ENCODE data around the gene OPRL1. TPM values are rescaled to one million over a fixed set of nuclear protein-coding genes. Genes with fewer than 3 reads are reported as not detected.
"Not testable (repeated sequence)": the region's sequence is repeated elsewhere in the genome, so short reads cannot be mapped to it uniquely, and the experiment has no call there.

The OPRL1 gene
- total RNA-seq, 1 experiment from 2014 or later, result 0.59 TPM

DNA sequence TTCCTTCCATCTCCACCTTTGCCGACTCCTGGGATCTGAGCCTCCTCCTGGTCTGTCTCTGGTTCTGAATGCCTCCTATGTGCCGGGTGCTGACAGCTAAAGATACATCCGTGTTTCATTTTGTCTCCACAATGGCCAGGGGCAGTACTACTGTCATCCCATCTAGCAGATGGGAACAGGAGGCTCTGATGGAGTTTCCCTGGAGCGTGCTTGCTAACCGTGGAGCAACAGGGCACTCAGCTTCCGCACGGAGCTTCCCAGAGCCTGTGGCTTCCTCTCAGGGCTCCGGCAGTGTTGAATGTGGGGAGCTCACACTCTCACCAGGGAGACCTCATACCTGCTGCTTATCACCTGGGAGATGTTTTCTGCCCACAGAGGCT, 39.4 kb downstream of the OPRL1 start:
- BruUV-seq (replicated peaks), result no TSS peak
- no peaks in the 10 kb centered on the region for H3K36me3 ChIP-seq (ENCODE audit: control insufficient read depth, insufficient read depth, low read length)
- Mint-ChIP-seq H3K27ac (ENCODE audit: unreplicated experiment) (no peak overlapping the region), H3K4me1 (ENCODE audit: low read depth, unreplicated experiment) (no peaks in the 10 kb centered on the region), H3K27me3 (ENCODE audit: insufficient read depth, unreplicated experiment) (peaks cover 14% of the 10 kb centered on the region), H3K36me3 (ENCODE audit: insufficient read depth, unreplicated experiment) (peaks cover 7% of the 10 kb centered on the region), H3K9me3 (ENCODE audit: unreplicated experiment) (no peaks in the 10 kb centered on the region), H3K4me3 (ENCODE audit: unreplicated experiment) (no peak overlapping the region)
- H3K4me1 ChIP-seq, result no peaks in the 10 kb centered on the region
- DNase-seq, result peak in 1 of 2 experiments; percentile 59
- CTCF ChIA-PET, result interaction anchor here (0.8 to 4.1 kb wide), 7 partner anchors 8 to 80 kb away, joined by 3 to 51 read pairs (median 13); partner anchors contain the start of genes LKAAEAR1 and TCEA2
- POLR2A ChIA-PET, result no interaction called here
- no peaks in the 10 kb centered on the region; the same call in 1 of the 2 replicates for H3K9me3 ChIP-seq
- TF ChIP-seq, protein P1, sequence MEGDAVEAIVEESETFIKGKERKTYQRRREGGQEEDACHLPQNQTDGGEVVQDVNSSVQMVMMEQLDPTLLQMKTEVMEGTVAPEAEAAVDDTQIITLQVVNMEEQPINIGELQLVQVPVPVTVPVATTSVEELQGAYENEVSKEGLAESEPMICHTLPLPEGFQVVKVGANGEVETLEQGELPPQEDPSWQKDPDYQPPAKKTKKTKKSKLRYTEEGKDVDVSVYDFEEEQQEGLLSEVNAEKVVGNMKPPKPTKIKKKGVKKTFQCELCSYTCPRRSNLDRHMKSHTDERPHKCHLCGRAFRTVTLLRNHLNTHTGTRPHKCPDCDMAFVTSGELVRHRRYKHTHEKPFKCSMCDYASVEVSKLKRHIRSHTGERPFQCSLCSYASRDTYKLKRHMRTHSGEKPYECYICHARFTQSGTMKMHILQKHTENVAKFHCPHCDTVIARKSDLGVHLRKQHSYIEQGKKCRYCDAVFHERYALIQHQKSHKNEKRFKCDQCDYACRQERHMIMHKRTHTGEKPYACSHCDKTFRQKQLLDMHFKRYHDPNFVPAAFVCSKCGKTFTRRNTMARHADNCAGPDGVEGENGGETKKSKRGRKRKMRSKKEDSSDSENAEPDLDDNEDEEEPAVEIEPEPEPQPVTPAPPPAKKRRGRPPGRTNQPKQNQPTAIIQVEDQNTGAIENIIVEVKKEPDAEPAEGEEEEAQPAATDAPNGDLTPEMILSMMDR (IDR thresholded peaks at IDR 0.05; ENCODE audit: insufficient read depth in 1 of 2, low read depth in 1 of 2, low read length in 1 of 2, severe bottlenecking in 1 of 2, unreplicated experiment in 1 of 2), result no peak
- intact Hi-C loops (cut with micrococcal nuclease; ENCODE audit: unreplicated experiment), result no loop called here
- H3K27me3 ChIP-seq (replicated peaks; ENCODE audit: control insufficient read depth, insufficient read depth, low read length), result no peaks in the 10 kb centered on the region
- no peak overlapping the region for H3K4me3 ChIP-seq (ENCODE audit: low read depth, low read length)

- Mint-ChIP-seq H3K4me3 (ENCODE audit: unreplicated experiment) (no peak overlapping the region), H3K27me3 (ENCODE audit: insufficient read depth, unreplicated experiment) (peaks cover 14% of the 10 kb centered on the region), H3K4me1 (ENCODE audit: low read depth, unreplicated experiment) (no peaks in the 10 kb centered on the region), H3K27ac (ENCODE audit: unreplicated experiment) (peak overlapping the region; percentile 44), H3K9me3 (ENCODE audit: unreplicated experiment) (no peaks in the 10 kb centered on the region), H3K36me3 (ENCODE audit: insufficient read depth, unreplicated experiment) (peaks cover 7% of the 10 kb centered on the region)
- no peak overlapping the region for H3K4me3 ChIP-seq (ENCODE audit: low read depth, low read length)
- no peaks in the 10 kb centered on the region for H3K4me1 ChIP-seq
- H3K27me3 ChIP-seq (replicated peaks; ENCODE audit: control insufficient read depth, insufficient read depth, low read length), result no peaks in the 10 kb centered on the region
- DNase-seq, result peak in 1 of 2 experiments; percentile 55
- no peaks in the 10 kb centered on the region for H3K36me3 ChIP-seq (ENCODE audit: control insufficient read depth, insufficient read depth, low read length)
- H3K9me3 ChIP-seq, result no peaks in the 10 kb centered on the region; the same call in 1 of the 2 replicates
- intact Hi-C loops (cut with micrococcal nuclease; ENCODE audit: unreplicated experiment), result loop anchor here (1.0 to 5.0 kb wide), 8 partner anchors 18 to 581 kb away; partner anchors contain the start of gene PRPF6
- TF ChIP-seq, protein P1 (IDR thresholded peaks at IDR 0.05; ENCODE audit: insufficient read depth in 1 of 2, low read depth in 1 of 2, low read length in 1 of 2, severe bottlenecking in 1 of 2, unreplicated experiment in 1 of 2), result no peak
- POLR2A ChIA-PET, result no interaction called here
- BruUV-seq (replicated peaks), result no TSS peak
- CTCF ChIA-PET, result interaction anchor here (0.5 to 4.1 kb wide), 18 partner anchors 9 to 1794 kb away, joined by 3 to 51 read pairs (median 4); partner anchors contain the start of genes LKAAEAR1, OPRL1, PRPF6 and RGS19
Measured at GRCh38 chr20:64119681-64120341, 39.9 kb downstream of the OPRL1 start.

DNA sequence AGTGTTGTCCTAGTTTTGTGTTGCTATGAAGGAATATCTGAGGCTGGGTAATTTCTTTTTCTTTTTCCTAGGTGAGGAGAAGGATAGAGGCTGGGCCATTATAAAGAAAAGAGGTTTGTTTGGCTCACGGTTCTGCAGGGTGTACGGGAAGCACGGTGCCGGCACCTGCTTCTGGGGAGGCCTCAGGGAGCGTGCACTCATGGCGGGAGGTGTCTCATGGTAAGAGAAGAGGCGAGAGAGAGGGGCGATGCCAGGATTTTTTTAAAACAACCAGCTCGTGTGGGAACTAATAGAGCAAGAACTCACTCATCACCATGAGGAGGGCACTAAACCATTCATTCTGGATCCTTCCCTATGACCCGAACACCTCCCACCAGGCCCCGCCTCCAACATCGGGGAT, 41.7 kb downstream of the OPRL1 start:
- Mint-ChIP-seq H3K27ac (ENCODE audit: unreplicated experiment) (no peak overlapping the region), H3K36me3 (ENCODE audit: insufficient read depth, unreplicated experiment) (peaks cover 7% of the 10 kb centered on the region), H3K9me3 (ENCODE audit: unreplicated experiment) (no peaks in the 10 kb centered on the region), H3K27me3 (ENCODE audit: insufficient read depth, unreplicated experiment) (peaks cover 14% of the 10 kb centered on the region), H3K4me3 (ENCODE audit: unreplicated experiment) (no peak overlapping the region), H3K4me1 (ENCODE audit: low read depth, unreplicated experiment) (no peaks in the 10 kb centered on the region)
- BruUV-seq (replicated peaks), result no TSS peak
- H3K27me3 ChIP-seq (replicated peaks; ENCODE audit: control insufficient read depth, insufficient read depth, low read length), result no peaks in the 10 kb centered on the region
- intact Hi-C loops (cut with micrococcal nuclease; ENCODE audit: unreplicated experiment), result loop anchor here (2.0 to 5.0 kb wide), 2 partner anchors 101 to 583 kb away; no protein-coding TSS in a partner anchor
- ChIA-PET POLR2A (no interaction called here), CTCF (interaction anchor here (0.7 to 4.1 kb wide), 10 partner anchors 10 to 517 kb away, joined by 3 to 51 read pairs (median 6); partner anchors contain the start of genes LKAAEAR1, PRPF6 and SAMD10)
- H3K4me1 ChIP-seq, result no peaks in the 10 kb centered on the region
- H3K9me3 ChIP-seq, result no peaks in the 10 kb centered on the region; the same call in 1 of the 2 replicates
- TF ChIP-seq, protein P1 (IDR thresholded peaks at IDR 0.05; ENCODE audit: insufficient read depth in 1 of 2, low read depth in 1 of 2, low read length in 1 of 2, severe bottlenecking in 1 of 2, unreplicated experiment in 1 of 2), result no peak
- no peak overlapping the region for H3K4me3 ChIP-seq (ENCODE audit: low read depth, low read length)
- no peaks in the 10 kb centered on the region for H3K36me3 ChIP-seq (ENCODE audit: control insufficient read depth, insufficient read depth, low read length)
- peak in 1 of 2 experiments; percentile 33 for DNase-seq

DNA sequence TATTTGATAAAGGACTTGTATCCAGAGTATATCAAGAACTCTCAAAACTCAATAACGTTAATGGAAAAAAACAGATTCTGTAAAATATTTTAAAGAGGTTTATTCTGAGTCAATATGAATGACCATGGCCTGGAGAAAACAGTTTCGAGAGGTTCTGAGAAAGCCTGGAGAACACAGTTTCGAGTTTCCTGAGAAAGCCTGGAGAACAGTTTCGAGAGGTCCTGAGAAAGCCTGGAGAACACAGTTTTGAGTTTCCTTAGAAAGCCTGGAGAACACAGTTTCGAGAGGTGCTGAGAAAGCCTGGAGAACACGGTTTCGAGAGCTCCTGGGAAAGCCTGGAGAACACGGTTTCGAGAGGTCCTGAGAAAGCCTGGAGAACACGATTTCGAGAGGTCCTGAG, 43.0 kb downstream of the OPRL1 start:
- H3K4me1 ChIP-seq; H3K36me3 Mint-ChIP-seq (ENCODE audit: insufficient read depth, unreplicated experiment); BruUV-seq (replicated peaks); H3K4me1 Mint-ChIP-seq (ENCODE audit: low read depth, unreplicated experiment); H3K4me3 ChIP-seq (ENCODE audit: low read depth, low read length); H3K27me3 ChIP-seq (replicated peaks; ENCODE audit: control insufficient read depth, insufficient read depth, low read length); H3K9me3 Mint-ChIP-seq (ENCODE audit: unreplicated experiment); H3K27ac Mint-ChIP-seq (ENCODE audit: unreplicated experiment); H3K36me3 ChIP-seq (ENCODE audit: control insufficient read depth, insufficient read depth, low read length); H3K4me3 Mint-ChIP-seq (ENCODE audit: unreplicated experiment); POLR2A ChIA-PET; H3K9me3 ChIP-seq: not testable (repeated sequence)
- CTCF ChIA-PET, result interaction anchor here (4.1 kb wide), 1 partner anchor 84 kb away, joined by 51 read pairs; no protein-coding TSS in a partner anchor
- peak in 1 of 2 experiments; percentile 5 for DNase-seq
- intact Hi-C loops (cut with micrococcal nuclease; ENCODE audit: unreplicated experiment), result loop anchor here (5.0 kb wide), 1 partner anchor 99 kb away; no protein-coding TSS in a partner anchor
- peaks cover 14% of the 10 kb centered on the region for H3K27me3 Mint-ChIP-seq (ENCODE audit: insufficient read depth, unreplicated experiment)

- POLR2A ChIA-PET; BruUV-seq (replicated peaks): not testable (repeated sequence)
- intact Hi-C loops (cut with micrococcal nuclease; ENCODE audit: unreplicated experiment), result loop anchor here (5.0 kb wide), 1 partner anchor 99 kb away; no protein-coding TSS in a partner anchor
Measured at GRCh38 chr20:64123517-64123916, 43.6 kb downstream of the OPRL1 start.

More at GRCh38 chr20:64123517-64123916, 43.6 kb downstream of the OPRL1 start:
- H3K4me1 Mint-ChIP-seq (ENCODE audit: low read depth, unreplicated experiment); H3K36me3 ChIP-seq (ENCODE audit: control insufficient read depth, insufficient read depth, low read length); H3K4me1 ChIP-seq; H3K36me3 Mint-ChIP-seq (ENCODE audit: insufficient read depth, unreplicated experiment); H3K9me3 Mint-ChIP-seq (ENCODE audit: unreplicated experiment); H3K27ac Mint-ChIP-seq (ENCODE audit: unreplicated experiment); H3K4me3 ChIP-seq (ENCODE audit: low read depth, low read length); H3K4me3 Mint-ChIP-seq (ENCODE audit: unreplicated experiment); CTCF ChIA-PET; H3K9me3 ChIP-seq; H3K27me3 ChIP-seq (replicated peaks; ENCODE audit: control insufficient read depth, insufficient read depth, low read length): not testable (repeated sequence)
- DNase-seq, result peak in 1 of 2 experiments; percentile 17
- peaks cover 17% of the 10 kb centered on the region for H3K27me3 Mint-ChIP-seq (ENCODE audit: insufficient read depth, unreplicated experiment)

Measured in Caco-2 (cell line).